Astrocyte (in vitro differentiated cells and primary cell): ENCODE measurements around the gene SLC39A5.

Experiments
- EZH2 ChIP-seq: IDR thresholded peaks from 2 replicates; pipeline ENCODE4 v1.6.1; 2012; ENCODE audit warnings: mild to moderate bottlenecking, low read length, inconsistent platforms; ENCODE audit not compliant: insufficient read depth
- TF ChIP-seq, protein P1 (sequence below): IDR thresholded peaks from 2 replicates; pipeline ENCODE4 v1.5.1; 2011; ENCODE audit warnings: low read depth, mild to moderate bottlenecking, inconsistent platforms, low read length, moderate library complexity; ENCODE audit not compliant: insufficient read depth

DNA sequence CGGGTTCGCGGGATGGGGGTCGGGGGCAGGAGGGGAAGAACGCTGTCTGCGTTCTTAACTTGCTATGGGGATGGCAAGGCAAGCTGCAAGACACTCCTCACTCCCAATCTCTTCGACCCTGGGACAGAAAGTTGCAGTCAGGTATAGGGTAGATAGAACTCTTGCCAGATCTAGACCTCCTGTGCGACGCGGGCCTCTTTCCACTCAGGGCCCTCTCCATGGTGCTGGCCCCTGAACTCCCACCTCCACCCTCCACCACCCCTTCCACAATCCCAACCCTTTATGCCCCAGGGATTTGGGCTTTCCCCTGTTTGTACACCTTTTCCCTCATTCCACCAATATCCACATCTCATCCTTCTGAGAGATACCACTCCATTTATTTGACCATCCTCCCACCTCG lies 4.9 kb upstream of the SLC39A5 start:
- TF ChIP-seq, protein P1, sequence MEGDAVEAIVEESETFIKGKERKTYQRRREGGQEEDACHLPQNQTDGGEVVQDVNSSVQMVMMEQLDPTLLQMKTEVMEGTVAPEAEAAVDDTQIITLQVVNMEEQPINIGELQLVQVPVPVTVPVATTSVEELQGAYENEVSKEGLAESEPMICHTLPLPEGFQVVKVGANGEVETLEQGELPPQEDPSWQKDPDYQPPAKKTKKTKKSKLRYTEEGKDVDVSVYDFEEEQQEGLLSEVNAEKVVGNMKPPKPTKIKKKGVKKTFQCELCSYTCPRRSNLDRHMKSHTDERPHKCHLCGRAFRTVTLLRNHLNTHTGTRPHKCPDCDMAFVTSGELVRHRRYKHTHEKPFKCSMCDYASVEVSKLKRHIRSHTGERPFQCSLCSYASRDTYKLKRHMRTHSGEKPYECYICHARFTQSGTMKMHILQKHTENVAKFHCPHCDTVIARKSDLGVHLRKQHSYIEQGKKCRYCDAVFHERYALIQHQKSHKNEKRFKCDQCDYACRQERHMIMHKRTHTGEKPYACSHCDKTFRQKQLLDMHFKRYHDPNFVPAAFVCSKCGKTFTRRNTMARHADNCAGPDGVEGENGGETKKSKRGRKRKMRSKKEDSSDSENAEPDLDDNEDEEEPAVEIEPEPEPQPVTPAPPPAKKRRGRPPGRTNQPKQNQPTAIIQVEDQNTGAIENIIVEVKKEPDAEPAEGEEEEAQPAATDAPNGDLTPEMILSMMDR, result no peak
- no peak for TF ChIP-seq EZH2
